Liver (tissue), 9 donors: ENCODE measurements around the gene NOS1AP. TPM values are rescaled to one million over a fixed set of nuclear protein-coding genes. Genes with fewer than 3 reads are reported as not detected.

ENCODE experiments used
- DNase-seq: peaks from one replicate; pipeline ENCODE4 v3.0.0-alpha.2; 2017; ENCODE audit warnings: low spot score
- H3K27ac ChIP-seq, 2 donors: one replicate each; pipeline ENCODE4 v1.7.0; 2013; ENCODE audit warnings: inconsistent platforms in 2 of 2, low read length in 2 of 2, control low read depth in 1 of 2, low read depth in 1 of 2, mild to moderate bottlenecking in 1 of 2
- H3K27me3 ChIP-seq, 4 donors: one replicate each; pipeline versions ENCODE4 v1.6.1 to v1.7.0; 2013; ENCODE audit warnings: low read length in 3 of 4, inconsistent platforms in 1 of 4, mild to moderate bottlenecking in 1 of 4, moderate library complexity in 1 of 4; ENCODE audit not compliant: control insufficient read depth in 4 of 4, insufficient read depth in 4 of 4
- H3K36me3 ChIP-seq, 4 donors: one replicate each; pipeline versions ENCODE4 v1.6.1 to v1.7.0; 2013; ENCODE audit warnings: low read length in 3 of 4, mild to moderate bottlenecking in 3 of 4, low read depth in 1 of 4, moderate library complexity in 1 of 4; ENCODE audit not compliant: control insufficient read depth in 4 of 4, insufficient read depth in 3 of 4
- H3K4me1 ChIP-seq, 4 donors: one replicate each; pipeline versions ENCODE4 v1.6.1 to v1.7.0; 2013; ENCODE audit warnings: low read length in 3 of 4, mild to moderate bottlenecking in 3 of 4, moderate library complexity in 1 of 4; ENCODE audit not compliant: control insufficient read depth in 4 of 4, insufficient read depth in 4 of 4
- H3K4me3 ChIP-seq, 3 donors: one replicate each; pipeline versions ENCODE4 v1.6.1 to v1.7.0; 2013; ENCODE audit warnings: low read length in 3 of 3, control low read depth in 1 of 3, low read depth in 1 of 3, mild to moderate bottlenecking in 1 of 3
- H3K9ac ChIP-seq, 2 donors: one replicate each; pipeline ENCODE4 v1.7.0; 2013; ENCODE audit warnings: low read length in 2 of 2, mild to moderate bottlenecking in 2 of 2, moderate library complexity in 2 of 2, control low read depth in 1 of 2, low read depth in 1 of 2
- H3K9me3 ChIP-seq, 4 donors: one replicate each; pipeline versions ENCODE4 v1.6.1 to v1.7.0; 2013; ENCODE audit warnings: low read length in 3 of 4; ENCODE audit not compliant: control insufficient read depth in 4 of 4
- ATF3 ChIP-seq: IDR thresholded peaks from 2 replicates; pipeline ENCODE4 v1.6.1; 2016; ENCODE audit warnings: antibody characterized with exemption
- CTCF ChIP-seq: fragments of 150-350 bp; IDR thresholded peaks from 2 replicates; pipeline ENCODE4 v1.5.1; 2017; ENCODE audit warnings: improper control_type of control experiment, low read depth, low read length; ENCODE audit not compliant: missing input control
- EGR1 ChIP-seq, 2 donors: IDR thresholded peaks; 2 replicates each; pipeline ENCODE4 v1.6.1; 2016 to 2018; ENCODE audit warnings: antibody characterized with exemption in 2 of 2, low read depth in 2 of 2
- FOXA1 ChIP-seq: IDR thresholded peaks from 2 replicates; pipeline ENCODE4 v1.6.1; 2016; ENCODE audit warnings: antibody characterized with exemption
- FOXA2 ChIP-seq: IDR thresholded peaks from 2 replicates; pipeline ENCODE4 v1.6.1; 2016; ENCODE audit warnings: antibody characterized with exemption
- GABPA ChIP-seq, 2 donors: IDR thresholded peaks in 1 of 2; conservative IDR thresholded peaks in 1 of 2; 2 replicates each; pipeline ENCODE4 v1.6.1; 2016; ENCODE audit warnings: antibody characterized with exemption in 2 of 2, mild to moderate bottlenecking in 1 of 2, moderate library complexity in 1 of 2
- HNF4A ChIP-seq, 2 donors: conservative IDR thresholded peaks; 2 replicates each; pipeline ENCODE4 v1.6.1; 2016; ENCODE audit warnings: antibody characterized with exemption in 2 of 2, mild to moderate bottlenecking in 2 of 2
- HNF4G ChIP-seq: IDR thresholded peaks from 2 replicates; pipeline ENCODE4 v1.6.1; 2016; ENCODE audit warnings: antibody characterized with exemption
- JUND ChIP-seq, 2 donors: IDR thresholded peaks; 2 replicates each; pipeline ENCODE4 v1.6.1; 2016; ENCODE audit warnings: antibody characterized with exemption in 2 of 2
- MAX ChIP-seq: IDR thresholded peaks from 2 replicates; pipeline ENCODE4 v1.6.1; 2016; ENCODE audit warnings: antibody characterized with exemption
- NR2F2 ChIP-seq: IDR thresholded peaks from 2 replicates; pipeline ENCODE4 v1.6.1; 2016; ENCODE audit warnings: antibody characterized with exemption
- RAD21 ChIP-seq, 2 donors: IDR thresholded peaks; 2 replicates each; pipeline ENCODE4 v1.6.1; 2016; ENCODE audit warnings: antibody characterized with exemption in 2 of 2, mild to moderate bottlenecking in 2 of 2
- REST ChIP-seq: IDR thresholded peaks from 2 replicates; pipeline ENCODE4 v1.6.1; 2016; ENCODE audit warnings: antibody characterized with exemption, mild to moderate bottlenecking
- RXRA ChIP-seq, 2 donors: IDR thresholded peaks; 2 replicates each; pipeline ENCODE4 v1.6.1; 2017 to 2018; ENCODE audit warnings: antibody characterized with exemption in 2 of 2, mild to moderate bottlenecking in 1 of 2
- SP1 ChIP-seq: IDR thresholded peaks from 2 replicates; pipeline ENCODE4 v1.6.1; 2018; ENCODE audit warnings: antibody characterized with exemption, mild to moderate bottlenecking
- TAF1 ChIP-seq: conservative IDR thresholded peaks from 2 replicates; pipeline ENCODE4 v1.6.1; 2016; ENCODE audit warnings: antibody characterized with exemption, mild to moderate bottlenecking
- YY1 ChIP-seq: IDR thresholded peaks from 2 replicates; pipeline ENCODE4 v1.6.1; 2016; ENCODE audit warnings: antibody characterized with exemption, mild to moderate bottlenecking
- ZBTB33 ChIP-seq: IDR thresholded peaks from 2 replicates; pipeline ENCODE4 v1.6.1; 2016; ENCODE audit warnings: antibody characterized with exemption
- WGBS: extraction: QIAGEN DNeasy Blood & Tissue Kit; methylation state at CpG from one replicate; pipeline ENCODE4 v1.1.7; 2013; 5-methylcytosine and 5-hydroxymethylcytosine counted together
- polyA plus RNA-seq, 2 donors: library from polyadenylated mRNA; stranded (reverse) in 1 of 2; unstranded in 1 of 2; fragments of 200-250 nt in 1 of 2; fragments of >200 nt in 1 of 2; fragmentation: Nextera tagmentation in 1 of 2; extraction: Ambion mirVana in 1 of 2; gene quantifications; one replicate each; pipeline versions ENCODE4 v1.2.1 to v1.2.3, GENCODE V29; 2013 to 2015
- total RNA-seq, 2 donors: library from RNA; depleted of rRNA; stranded (reverse); fragments of >200 nt; gene quantifications; one replicate each; pipeline ENCODE4 v1.2.3, GENCODE V29; 2014
- donor health status: healthy.
- donor health status: healthy.
- donor health status: healthy.
- donor health status: healthy.
- donor health status: healthy.

NOS1AP gene
- total and polyA plus RNA-seq, 4 donors = 1.4 to 13.0 (median 4.5) TPM

- DNase-seq = peak; percentile 27
- Histone ChIP-seq H3K36me3 (peaks cover 0 to 12% (median 8%) of the 10 kb centered on the region in 4 donors), H3K27ac (peak overlapping the region; percentile 80 to 81), H3K9me3 (no peaks in the 10 kb centered on the region), H3K9ac (no peak overlapping the region), H3K4me1 (peaks cover 7 to 29% (median 17%) of the 10 kb centered on the region in 4 donors), H3K4me3 (no peak overlapping the region), H3K27me3 (no peaks in the 10 kb centered on the region)
- WGBS = 93% methylated on average over 8 of the region's 8 CpGs
- TF ChIP-seq CTCF = no peak
Observed at GRCh38 chr1:162388083-162388594, 318.6 kb downstream of the NOS1AP start.

- Histone ChIP-seq H3K4me3 (no peak overlapping the region), H3K9me3 (no peaks in the 10 kb centered on the region), H3K9ac (peak overlapping the region in 1 of 2 donors; percentile 36), H3K4me1 (peaks cover 7 to 29% (median 17%) of the 10 kb centered on the region in 4 donors), H3K27me3 (no peaks in the 10 kb centered on the region), H3K36me3 (peaks cover 0 to 7% (median 3%) of the 10 kb centered on the region in 4 donors), H3K27ac (peak overlapping the region; percentile 80 to 81)
- 34% methylated on average over 5 of the region's 5 CpGs for WGBS
- peak; percentile 17 for DNase-seq
- TF ChIP-seq SP1 = peak; percentile 100
- TF ChIP-seq RAD21 (IDR thresholded peaks at IDR 0.05) = peak; percentile 54 to 75
- peak in 1 of 2 donors; percentile 44 for TF ChIP-seq GABPA (IDR thresholded peaks at IDR 0.05 in 1 of 2, conservative IDR thresholded peaks at IDR 0.05 in 1 of 2)
- TF ChIP-seq NR2F2 = peak; percentile 88
- peak; percentile 94 to 98 for TF ChIP-seq HNF4A (conservative IDR thresholded peaks at IDR 0.05)
- peak; percentile 92 for TF ChIP-seq HNF4G
- TF ChIP-seq FOXA1 = peak; percentile 40
- peak; percentile 79 for TF ChIP-seq ZBTB33
- TF ChIP-seq RXRA (IDR thresholded peaks at IDR 0.05) = peak; percentile 96 to 100
- TF ChIP-seq EGR1 (IDR thresholded peaks at IDR 0.05; ENCODE audit: low read depth in 2 of 2) = peak; percentile 28 to 57
- peak; percentile 80 for TF ChIP-seq REST
- no peak for TF ChIP-seq CTCF
- TF ChIP-seq ATF3 = peak; percentile 83
- peak; percentile 76 to 79 for TF ChIP-seq JUND (IDR thresholded peaks at IDR 0.05)
- peak; percentile 72 for TF ChIP-seq TAF1
- peak; percentile 47 for TF ChIP-seq FOXA2
- TF ChIP-seq YY1 = peak; percentile 89
- peak; percentile 78 for TF ChIP-seq MAX
Observed at GRCh38 chr1:162388615-162389014, 319.1 kb downstream of the NOS1AP start.
